Chondrocyte (in vitro differentiated cells): ENCODE data around the gene ABCD4. TPM values are rescaled to one million over a fixed set of nuclear protein-coding genes. Genes with fewer than 3 reads are reported as not detected.

Source experiments
- DNase-seq: peaks from one replicate; pipeline ENCODE4 v3.0.0; 2021; ENCODE audit warnings: mixed read lengths, low spot score
- H3K27ac Mint-ChIP-seq: one replicate; pipeline ENCODE4 v1.8.0; 2021; ENCODE audit warnings: mild to moderate bottlenecking, moderate library complexity, mixed read lengths; ENCODE audit not compliant: unreplicated experiment
- H3K27me3 Mint-ChIP-seq: 2 replicates; pipeline ENCODE4 v1.8.0; 2021; ENCODE audit warnings: low read depth, mixed read lengths
- H3K36me3 Mint-ChIP-seq: 2 replicates; pipeline ENCODE4 v1.8.0; 2021; ENCODE audit warnings: low read depth, mixed read lengths
- H3K4me1 Mint-ChIP-seq: 2 replicates; pipeline ENCODE4 v1.8.0; 2021; ENCODE audit warnings: low read depth, mild to moderate bottlenecking, mixed read lengths
- H3K4me3 Mint-ChIP-seq: one replicate; pipeline ENCODE4 v1.8.0; 2021; ENCODE audit warnings: mild to moderate bottlenecking, moderate library complexity, mixed read lengths; ENCODE audit not compliant: unreplicated experiment
- H3K9me3 Mint-ChIP-seq: 2 replicates; pipeline ENCODE4 v1.8.0; 2021; ENCODE audit warnings: low read depth, mixed read lengths
- CTCF ChIP-seq: fragments of 200-600 bp; sonication (generic); IDR thresholded peaks from 2 replicates; pipeline ENCODE4 v1.5.0; 2021; ENCODE audit warnings: antibody characterized with exemption, mild to moderate bottlenecking, moderate library complexity
- total RNA-seq: library from RNA; stranded (reverse); gene quantifications from 3 replicates; pipeline ENCODE4 v1.2.1, GENCODE V29; 2021

The ABCD4 gene
- total RNA-seq, 1 donor from 2014 or later, result 34.7 TPM

- H3K27ac Mint-ChIP-seq, result no peak overlapping the region
- H3K9me3 Mint-ChIP-seq, result no peaks in the 10 kb centered on the region
- H3K4me3 Mint-ChIP-seq, result peak overlapping the region; percentile 73
- no peaks in the 10 kb centered on the region for H3K4me1 Mint-ChIP-seq
- DNase-seq, result no peak
- H3K27me3 Mint-ChIP-seq, result peaks cover 16% of the 10 kb centered on the region
- no peaks in the 10 kb centered on the region for H3K36me3 Mint-ChIP-seq
- TF ChIP-seq CTCF, result peak; percentile 99
Observed at GRCh38 chr14:74257078-74257940, 45.4 kb downstream of the ABCD4 start.

GRCh38 chr14:74255281-74255680 lies 47.5 kb downstream of the ABCD4 start:
- H3K4me3 Mint-ChIP-seq, result no peak overlapping the region
- H3K36me3 Mint-ChIP-seq, result no peaks in the 10 kb centered on the region
- no peak for TF ChIP-seq CTCF
- H3K9me3 Mint-ChIP-seq, result no peaks in the 10 kb centered on the region
- peaks cover 22% of the 10 kb centered on the region for H3K27me3 Mint-ChIP-seq
- H3K4me1 Mint-ChIP-seq, result peaks cover 5% of the 10 kb centered on the region
- no peak overlapping the region for H3K27ac Mint-ChIP-seq
- no peak for DNase-seq

- peaks cover 49% of the 10 kb centered on the region for H3K27me3 Mint-ChIP-seq
- no peak for TF ChIP-seq CTCF
- H3K4me1 Mint-ChIP-seq, result peaks cover 5% of the 10 kb centered on the region
- no peak for DNase-seq
- no peak overlapping the region for H3K4me3 Mint-ChIP-seq
- no peaks in the 10 kb centered on the region for H3K36me3 Mint-ChIP-seq
- no peaks in the 10 kb centered on the region for H3K9me3 Mint-ChIP-seq
- no peak overlapping the region for H3K27ac Mint-ChIP-seq
Observed at GRCh38 chr14:74249433-74250375, 53.0 kb downstream of the ABCD4 start.

- Mint-ChIP-seq H3K4me3 (no peak overlapping the region), H3K4me1 (peaks cover 5% of the 10 kb centered on the region), H3K27ac (no peak overlapping the region), H3K36me3 (no peaks in the 10 kb centered on the region), H3K27me3 (peaks cover 56% of the 10 kb centered on the region), H3K9me3 (no peaks in the 10 kb centered on the region)
- TF ChIP-seq CTCF, result no peak
- DNase-seq, result no peak
Observed at GRCh38 chr14:74248017-74248416, 54.7 kb downstream of the ABCD4 start.

- H3K36me3 Mint-ChIP-seq, result no peaks in the 10 kb centered on the region
- H3K4me1 Mint-ChIP-seq, result peaks cover 5% of the 10 kb centered on the region
- DNase-seq, result no peak
- TF ChIP-seq CTCF, result no peak
- H3K27me3 Mint-ChIP-seq, result peaks cover 66% of the 10 kb centered on the region
- H3K9me3 Mint-ChIP-seq, result no peaks in the 10 kb centered on the region
- H3K4me3 Mint-ChIP-seq, result no peak overlapping the region
- H3K27ac Mint-ChIP-seq, result no peak overlapping the region
Observed at GRCh38 chr14:74246542-74246941, 56.2 kb downstream of the ABCD4 start.
